ENCODE measurements around the gene AVL9.
"Not testable (repeated sequence)": the region's sequence is repeated elsewhere in the genome, so short reads cannot be mapped to it uniquely, and the experiment has no call there.

Gene AVL9

GRCh38 chr7:32496052-32496813 is 944 bp downstream of the AVL9 start:
- no peak for DNase-seq

GRCh38 chr7:32499755-32500154 is 4.5 kb downstream of the AVL9 start:
- not testable (repeated sequence) for DNase-seq

- not testable (repeated sequence) for DNase-seq
These were observed 4.9 kb downstream of the AVL9 start for GRCh38 chr7:32500216-32500615.

GRCh38 chr7:32500922-32501341 is 5.6 kb downstream of the AVL9 start:
- peak; percentile 86 for DNase-seq

GRCh38 chr7:32501522-32501921 is 6.2 kb downstream of the AVL9 start:
- DNase-seq: peak; percentile 79

GRCh38 chr7:32502728-32503127 is 7.4 kb downstream of the AVL9 start:
- DNase-seq: no peak

GRCh38 chr7:32506266-32507054 is 11.2 kb downstream of the AVL9 start:
- DNase-seq: peak; percentile 95

GRCh38 chr7:32507414-32507813 is 12.1 kb downstream of the AVL9 start:
- peak; percentile 81 for DNase-seq

- no peak for DNase-seq
These were observed 16.5 kb downstream of the AVL9 start for GRCh38 chr7:32511791-32512190.

- DNase-seq: no peak
These were observed 17.9 kb downstream of the AVL9 start for GRCh38 chr7:32513210-32513609.

- no peak for DNase-seq
These were observed 20.7 kb downstream of the AVL9 start for GRCh38 chr7:32515890-32516550.

- peak; percentile 48 for DNase-seq
These were observed 21.3 kb downstream of the AVL9 start for GRCh38 chr7:32516551-32517100.

- DNase-seq: peak; percentile 54
These were observed 23.3 kb downstream of the AVL9 start for GRCh38 chr7:32518534-32519140.

GRCh38 chr7:32519763-32520162 is 24.5 kb downstream of the AVL9 start:
- no peak for DNase-seq

- no peak for DNase-seq
These were observed 27.6 kb downstream of the AVL9 start for GRCh38 chr7:32522746-32523530.

GRCh38 chr7:32524631-32525030 is 29.3 kb downstream of the AVL9 start:
- DNase-seq: no peak

GRCh38 chr7:32525839-32526238 is 30.6 kb downstream of the AVL9 start:
- DNase-seq: no peak

GRCh38 chr7:32531402-32531801 is 36.1 kb downstream of the AVL9 start:
- no peak for DNase-seq

GRCh38 chr7:32532086-32532485 is 36.8 kb downstream of the AVL9 start:
- no peak for DNase-seq

- no peak for DNase-seq
These were observed 37.4 kb downstream of the AVL9 start for GRCh38 chr7:32532716-32533115.

GRCh38 chr7:32533276-32534029 is 38.2 kb downstream of the AVL9 start:
- DNase-seq: peak; percentile 3
